Mesenteric fat pad (tissue), 1 donor: ENCODE results near the gene ST7. TPM values are rescaled to one million over a fixed set of nuclear protein-coding genes. Genes with fewer than 3 reads are reported as not detected.
"Not testable (repeated sequence)": the region's sequence is repeated elsewhere in the genome, so short reads cannot be mapped to it uniquely, and the experiment has no call there.

Experiments
- DNase-seq: peaks from one replicate; pipeline ENCODE4 v3.0.0-alpha.2; 2020; ENCODE audit warnings: low spot score
- total RNA-seq: library from RNA; stranded (reverse); fragmentation: NEBNext Ultra II Directional; extraction: Animal tissue kit (Norgen Biotek cat#: 25700); gene quantifications from one replicate; pipeline ENCODE4 v1.2.1, GENCODE V29; 2021
- donor health status: DM: yes; HTN: yes; CAD: no.

ST7 gene
- total RNA-seq, 1 donor from 2014 or later = 17.3 TPM

DNA sequence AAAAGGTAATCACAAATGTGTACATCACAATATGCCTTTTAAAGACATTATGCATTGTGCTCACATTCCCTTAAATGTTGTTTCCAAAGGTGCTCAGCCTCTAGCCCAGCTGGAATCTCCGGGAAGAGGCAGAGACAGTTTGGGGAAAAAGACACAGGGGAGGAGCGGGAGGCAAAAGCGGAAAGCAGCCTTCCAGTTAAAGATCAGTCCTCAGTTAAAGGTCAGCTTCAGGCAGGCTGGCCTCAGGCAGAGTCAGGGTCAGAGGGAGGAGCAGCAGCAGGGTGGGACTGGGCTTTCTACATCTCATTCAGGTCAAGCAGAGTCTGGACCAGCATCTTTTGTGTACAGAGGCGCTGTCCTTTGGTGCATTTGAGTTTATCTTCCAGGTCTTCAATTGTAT is 18.6 kb downstream of the ST7 start:
- no peak for DNase-seq

DNA sequence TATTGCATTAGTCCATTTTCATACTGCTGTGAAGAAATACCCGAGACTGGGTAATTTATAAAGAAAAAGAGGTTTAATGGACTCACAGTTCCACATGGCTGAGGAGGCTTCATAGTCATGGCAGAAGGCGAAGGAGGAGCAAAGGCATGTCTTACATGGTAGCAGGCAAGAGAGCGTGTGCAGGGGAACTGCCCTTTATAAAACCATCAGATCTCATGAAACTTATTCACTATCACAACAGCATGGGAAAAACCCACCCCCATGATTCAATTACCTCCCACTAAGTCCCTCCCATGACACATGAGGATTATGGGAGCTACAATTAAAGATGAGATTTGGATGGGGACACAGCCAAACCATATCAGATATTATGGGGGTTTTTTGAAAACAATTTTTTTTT is 21.7 kb downstream of the ST7 start:
- DNase-seq = not testable (repeated sequence)

DNA sequence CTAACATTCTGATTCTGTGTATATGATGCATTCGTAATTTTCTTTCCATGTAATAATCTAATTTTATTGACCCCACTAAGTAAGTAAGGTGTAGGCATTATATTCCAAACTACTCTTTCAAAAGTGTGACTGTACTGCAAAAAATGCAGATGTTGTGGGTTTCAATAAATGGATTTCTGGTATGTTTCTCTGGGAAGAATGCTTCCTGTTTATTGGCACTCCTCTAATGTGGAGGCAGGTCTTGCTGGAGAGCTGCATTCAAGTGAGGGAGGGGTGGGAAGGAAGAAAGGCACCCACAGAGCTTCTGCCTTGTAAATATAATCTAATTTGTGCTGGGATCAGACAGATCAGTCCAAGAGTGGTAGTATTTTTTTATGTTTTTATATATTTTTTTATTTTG is 23.9 kb downstream of the ST7 start:
- no peak for DNase-seq

DNA sequence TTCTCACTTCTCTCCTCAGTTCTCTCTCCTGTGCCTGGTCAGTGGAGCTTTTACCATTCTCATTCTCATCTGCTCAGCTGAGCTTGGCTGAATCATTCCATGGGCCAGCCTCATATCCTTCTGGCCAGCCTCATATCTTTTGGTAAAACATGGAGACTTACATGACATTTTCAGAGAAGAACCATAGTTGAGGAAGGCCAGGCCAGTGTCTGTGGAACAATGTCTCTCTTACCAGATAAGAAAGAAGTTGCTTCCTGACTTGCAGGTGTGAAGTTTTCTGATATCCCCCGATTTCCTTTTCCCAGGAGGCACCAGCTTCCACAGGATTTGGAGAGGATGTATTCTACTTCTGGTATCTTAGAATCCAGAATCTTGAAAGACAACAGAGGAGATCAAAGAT is 24.7 kb downstream of the ST7 start:
- DNase-seq = no peak

DNA sequence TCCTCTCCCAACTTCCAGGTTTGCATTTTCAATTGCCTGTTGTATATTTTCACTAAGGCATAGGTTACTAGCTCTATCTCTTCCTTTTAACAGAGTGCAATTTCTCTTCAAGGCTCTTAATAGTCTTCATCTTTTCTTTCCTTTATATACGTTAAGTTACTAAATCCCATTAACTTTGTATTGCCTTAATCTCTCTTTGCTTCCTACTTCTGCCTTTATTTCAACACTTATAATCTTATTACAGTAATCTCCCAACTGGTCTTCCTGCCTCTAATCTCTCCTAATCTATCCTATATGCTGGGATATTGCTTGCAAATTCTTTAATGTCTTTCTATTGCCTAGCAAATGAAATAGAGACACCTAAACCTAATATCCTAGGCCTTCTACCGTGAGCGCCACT is 26.1 kb downstream of the ST7 start:
- DNase-seq = no peak

DNA sequence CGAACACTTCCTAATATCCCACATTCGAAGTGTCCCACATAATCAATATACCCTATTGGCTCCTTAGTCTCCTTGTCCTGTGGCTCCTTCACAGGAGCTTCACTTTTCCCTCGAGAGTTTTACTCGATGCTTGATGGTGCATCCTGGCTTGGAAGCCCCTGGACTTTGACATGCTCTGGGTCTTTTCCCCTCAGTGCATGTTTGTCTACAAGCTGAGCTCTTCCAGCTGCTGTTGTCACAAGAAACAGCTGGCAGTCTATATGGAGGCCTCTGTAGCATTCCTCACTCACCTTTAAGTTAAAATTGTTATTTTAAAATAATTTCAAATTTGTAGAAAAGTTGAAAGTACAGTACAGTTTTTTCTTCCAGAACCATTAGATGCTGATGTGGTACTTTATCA is 27.1 kb downstream of the ST7 start:
- no peak for DNase-seq

DNA sequence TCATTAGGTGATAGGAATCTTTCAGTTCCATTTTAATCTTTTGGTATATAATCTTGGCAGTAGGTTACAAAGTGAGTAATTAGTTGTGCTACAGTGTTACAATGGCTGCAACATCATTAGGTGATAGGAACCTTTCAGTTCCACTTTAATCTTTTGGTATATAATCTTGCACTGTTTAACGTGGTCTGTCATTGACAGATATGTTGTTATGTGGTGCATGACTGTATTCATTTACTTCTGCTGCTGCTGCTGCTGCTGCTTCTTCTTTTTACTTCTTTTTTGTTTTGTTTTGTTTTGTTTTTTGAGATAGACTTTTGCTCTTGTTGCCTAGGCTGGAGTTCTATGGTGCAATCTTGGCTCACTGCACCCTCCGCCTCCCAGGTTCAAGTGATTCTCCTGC is 28.6 kb downstream of the ST7 start:
- no peak for DNase-seq

DNA sequence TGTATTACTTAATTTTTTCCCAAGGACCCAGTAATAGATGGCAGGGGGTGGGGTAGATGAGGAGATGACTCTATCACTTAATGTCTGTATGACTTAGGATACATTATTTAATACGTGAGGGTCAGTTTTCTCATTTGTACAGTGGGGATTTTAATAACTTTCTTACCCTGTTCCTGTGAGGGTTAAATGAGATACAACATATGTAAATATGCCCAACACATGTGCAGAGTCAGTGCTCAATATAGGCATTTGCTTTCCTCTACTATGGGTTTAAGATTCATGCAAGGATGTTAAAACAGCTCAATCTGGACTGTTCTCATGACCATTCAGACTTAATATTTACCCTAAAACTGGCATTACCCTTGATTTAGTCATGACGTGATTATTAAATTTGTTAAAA is 31.2 kb downstream of the ST7 start:
- no peak for DNase-seq

DNA sequence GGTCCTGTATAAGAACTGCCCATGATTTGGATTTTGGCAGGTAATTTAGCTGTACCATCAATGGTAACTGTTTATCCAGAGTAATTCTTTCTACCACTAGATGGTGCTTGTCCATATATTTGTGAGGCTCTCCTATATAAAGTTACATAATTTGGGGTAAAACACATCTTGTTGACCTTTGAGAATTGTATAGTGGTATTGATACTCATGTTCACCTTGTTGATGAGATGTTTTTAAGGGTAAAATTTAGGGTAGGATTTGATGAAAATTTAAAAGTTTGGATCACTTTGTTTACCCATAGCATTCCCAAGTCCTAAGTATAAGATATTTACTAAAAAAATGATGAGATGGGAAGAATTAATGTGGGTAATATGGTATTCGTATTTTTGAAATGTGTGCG is 31.6 kb downstream of the ST7 start:
- no peak for DNase-seq

DNA sequence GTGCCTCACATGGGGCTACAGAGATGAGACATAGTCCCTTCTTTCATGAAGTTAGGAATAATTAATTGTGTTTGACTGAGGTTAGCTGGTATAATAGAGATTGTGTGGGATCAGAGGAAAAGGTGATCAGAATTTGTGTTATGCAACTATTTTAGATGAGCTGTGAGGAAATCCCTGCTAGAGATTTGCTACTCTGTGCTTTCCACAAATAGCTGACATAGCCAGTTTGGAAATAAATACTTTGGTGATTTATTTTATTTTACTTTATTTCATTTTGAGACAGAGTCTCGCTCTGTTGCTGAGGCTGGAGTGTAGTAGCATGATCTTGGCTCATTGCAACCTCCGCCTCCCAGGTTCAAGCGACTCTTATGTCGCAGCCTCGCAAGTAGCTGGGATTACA is 32.3 kb downstream of the ST7 start:
- DNase-seq = no peak

DNA sequence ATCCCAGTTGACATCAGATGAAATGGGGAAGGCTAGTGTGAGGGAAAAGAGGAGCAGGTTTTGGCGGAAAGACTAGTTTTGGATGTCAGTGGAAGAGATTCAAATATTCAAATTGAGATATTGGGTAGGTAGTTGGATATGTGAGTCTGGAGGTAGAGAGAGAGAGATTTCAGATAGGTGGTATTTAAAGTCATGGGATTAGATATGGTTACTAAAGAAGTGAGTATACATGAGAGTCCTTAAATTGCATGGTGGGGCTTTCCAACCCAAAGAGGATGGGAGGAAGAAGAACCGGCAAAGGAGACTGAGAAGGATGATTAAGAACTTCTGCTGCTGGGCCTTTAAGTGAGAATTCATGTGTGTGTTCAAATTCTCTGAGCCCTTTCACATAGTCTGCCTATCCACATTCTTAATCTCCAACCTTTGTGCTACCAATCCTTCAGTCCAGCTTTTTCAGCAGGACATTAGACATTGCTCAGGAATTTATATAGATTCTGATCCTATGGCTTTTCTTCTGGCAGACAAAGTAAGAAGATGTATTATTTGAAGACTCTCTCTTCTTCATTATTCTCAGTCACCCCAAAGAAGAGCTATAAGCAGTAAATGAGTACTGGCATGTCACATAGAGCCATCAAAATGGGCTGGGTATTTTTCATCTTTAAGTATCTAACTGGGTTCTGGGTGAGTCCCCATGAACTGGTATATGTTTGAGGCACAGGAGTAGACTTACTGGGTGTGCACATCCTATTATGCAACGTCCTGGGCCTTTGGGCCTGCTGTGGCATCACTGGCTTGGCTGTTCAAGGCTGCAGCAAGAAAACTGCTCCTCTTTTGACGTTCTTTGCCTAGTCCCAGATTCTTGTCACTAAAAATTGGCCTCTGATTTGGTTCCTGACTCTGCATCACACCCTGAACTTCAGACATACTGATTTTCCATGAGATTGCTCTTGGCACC is 33.6 kb downstream of the ST7 start:
- no peak for DNase-seq

DNA sequence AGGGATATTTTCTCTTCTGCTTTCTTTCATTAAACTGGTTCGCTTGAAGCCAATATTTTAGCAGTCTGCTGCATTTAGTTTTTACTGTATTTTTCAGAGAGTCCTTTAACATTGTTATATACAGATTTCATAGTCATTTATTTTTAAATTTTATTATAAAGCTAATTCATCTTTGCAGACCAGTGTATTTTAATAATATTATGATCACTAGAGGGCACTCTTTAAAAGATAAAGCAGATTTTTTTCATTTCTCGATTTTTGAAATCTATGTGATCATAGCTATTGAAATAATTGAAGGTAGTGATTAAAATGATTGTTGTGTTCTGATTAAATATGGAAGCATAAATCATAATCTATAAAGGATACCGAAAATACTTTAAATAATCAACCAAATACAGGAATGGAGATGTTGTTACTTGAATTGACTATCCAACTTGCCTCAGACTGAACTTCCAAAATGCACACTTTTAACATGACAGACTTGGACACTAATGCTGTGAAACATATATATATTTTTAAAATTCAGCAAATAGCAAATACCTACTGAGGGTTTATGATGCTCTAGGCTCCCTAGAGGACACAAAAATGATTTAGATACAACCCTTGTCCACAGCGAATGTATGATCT is 35.2 kb downstream of the ST7 start:
- no peak for DNase-seq

DNA sequence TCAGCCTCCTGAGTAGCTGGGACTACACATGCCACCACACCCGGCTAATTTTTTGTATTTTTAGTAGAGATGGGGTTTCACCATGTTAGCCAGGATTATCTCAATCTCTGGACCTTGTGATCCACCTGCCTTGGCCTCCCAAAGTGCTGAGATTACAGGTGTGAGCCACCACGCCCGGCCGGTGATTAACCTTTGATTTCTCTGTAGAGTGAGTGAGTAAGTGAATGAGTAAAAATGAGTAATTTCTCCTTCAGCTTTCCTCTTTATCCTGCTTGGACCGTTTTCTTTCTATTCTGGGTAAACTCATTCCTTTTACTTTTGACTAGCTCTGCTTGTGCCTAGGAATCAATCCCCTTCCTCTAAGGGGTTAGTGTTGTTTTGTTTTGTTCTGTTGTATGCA is 36.8 kb downstream of the ST7 start:
- no peak for DNase-seq

DNA sequence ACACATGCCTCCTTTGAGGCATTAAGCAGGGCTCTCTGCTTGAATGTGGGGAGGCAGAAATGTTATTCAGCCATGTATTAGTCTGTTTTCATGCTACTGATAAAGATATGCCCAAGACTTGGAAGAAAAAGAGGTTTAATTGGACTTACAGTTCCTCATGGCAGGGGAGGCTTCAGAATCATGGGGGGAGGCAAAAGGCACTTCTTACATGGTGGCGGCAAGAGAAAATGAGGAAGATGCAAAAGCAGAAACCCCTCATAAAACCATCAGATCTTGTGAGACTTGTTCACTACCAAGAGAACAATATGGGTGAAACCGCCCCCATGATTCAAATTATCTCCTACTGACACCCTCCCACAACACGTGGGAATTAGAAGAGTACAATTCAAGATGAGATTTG is 37.9 kb downstream of the ST7 start:
- DNase-seq = no peak

DNA sequence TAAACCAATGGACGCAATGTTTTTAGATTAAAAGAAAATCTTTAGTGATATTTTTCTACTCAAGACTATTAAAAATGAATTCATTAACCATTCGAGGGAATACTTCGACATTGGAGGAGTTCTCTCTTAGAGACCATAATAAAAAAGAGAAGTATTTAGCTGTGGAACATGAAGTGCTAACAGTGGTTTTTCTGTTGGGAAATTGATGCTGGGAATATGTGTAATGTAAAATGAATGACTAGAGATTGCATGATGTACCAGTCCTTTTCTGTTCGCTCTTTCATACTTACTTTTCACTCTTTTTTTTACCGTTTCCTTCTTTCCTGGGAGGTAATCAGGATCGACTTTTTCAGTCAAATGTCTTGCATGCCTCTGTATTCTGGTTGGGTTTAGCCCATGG is 41.3 kb downstream of the ST7 start:
- DNase-seq = no peak

DNA sequence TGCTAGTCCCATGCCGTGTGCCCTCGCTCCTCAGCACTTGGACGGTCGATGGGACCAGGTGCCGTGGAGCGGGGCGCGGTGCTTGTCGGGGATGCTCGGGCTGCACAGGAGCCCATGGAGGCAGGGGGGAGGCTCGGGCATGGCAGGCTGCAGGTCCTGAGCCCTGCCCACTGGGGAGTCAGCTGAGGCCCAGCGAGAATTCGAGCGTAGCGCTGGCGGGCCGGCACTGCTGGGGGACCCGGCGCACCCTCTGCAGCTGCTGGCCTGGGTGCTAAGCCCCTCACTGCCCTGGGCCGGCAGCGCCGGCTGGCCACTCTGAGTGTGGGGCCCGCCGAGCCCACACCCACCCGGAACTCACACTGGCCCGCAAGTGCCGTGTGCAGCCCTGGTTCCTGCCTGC is 44.7 kb downstream of the ST7 start:
- DNase-seq = no peak

DNA sequence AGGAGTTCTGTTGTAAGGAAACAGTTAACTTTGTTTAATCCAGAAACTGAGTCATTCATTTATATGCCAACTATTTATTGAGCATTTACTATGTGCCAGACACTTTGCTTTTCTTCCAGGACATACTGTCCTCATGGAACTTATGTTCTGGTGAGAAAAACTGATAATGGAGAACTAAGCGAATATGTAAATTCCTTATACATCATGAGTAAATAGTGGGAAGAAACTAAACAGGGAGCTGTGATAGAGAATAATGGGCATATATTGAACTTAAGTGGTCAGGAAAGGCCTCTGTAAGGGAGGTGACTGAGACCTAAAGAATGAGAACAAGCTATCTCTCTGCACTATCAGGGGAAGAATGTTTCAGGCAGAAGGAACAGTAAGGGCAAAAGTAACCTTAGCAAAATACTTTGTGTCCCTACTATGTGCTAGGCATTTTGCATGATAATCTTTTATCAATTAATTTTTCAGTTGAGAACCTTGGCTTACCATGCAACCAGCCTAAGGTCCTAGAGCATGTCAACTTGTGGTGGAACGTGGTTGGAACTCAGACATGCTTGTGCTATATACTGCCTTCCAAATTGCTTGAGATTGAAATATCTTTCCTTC is 45.4 kb downstream of the ST7 start:
- DNase-seq = no peak

DNA sequence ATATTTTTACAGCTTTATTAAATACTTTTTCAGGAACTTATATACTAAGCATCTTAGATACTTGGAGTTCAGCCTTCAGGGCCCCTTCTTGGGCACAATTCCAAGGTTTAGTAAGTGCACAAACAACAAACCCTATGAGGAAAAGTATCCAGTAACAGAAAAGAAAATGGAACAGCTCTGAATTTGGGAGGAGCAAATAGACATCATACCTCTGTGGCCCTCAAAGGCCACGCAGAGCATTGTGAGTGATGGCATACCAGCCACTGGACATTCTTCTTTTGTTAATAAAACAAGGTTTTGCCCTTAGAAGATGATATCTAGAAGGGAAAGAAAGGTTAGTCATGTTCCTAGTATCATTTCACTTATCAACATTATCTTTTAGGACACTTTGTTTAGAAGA is 46.0 kb downstream of the ST7 start:
- no peak for DNase-seq

DNA sequence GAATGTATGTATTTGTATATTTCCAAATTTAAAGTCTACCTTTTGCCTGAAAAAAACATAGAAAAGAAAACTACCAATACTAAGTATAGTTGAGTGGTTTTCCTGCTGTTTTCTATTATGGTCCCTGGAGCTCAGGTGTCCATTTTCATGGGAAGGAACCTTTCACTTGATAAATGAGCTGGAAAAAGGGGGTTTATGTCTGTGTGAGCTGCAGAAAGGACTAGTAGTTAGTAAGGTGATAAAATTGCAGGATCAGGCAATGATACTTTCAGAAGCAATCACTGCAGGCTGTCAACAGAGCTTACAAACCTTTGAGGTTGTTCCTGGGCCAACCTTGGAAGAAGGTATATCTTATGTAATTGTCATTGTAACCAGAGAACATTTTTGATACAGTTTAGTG is 48.0 kb downstream of the ST7 start:
- DNase-seq = no peak

DNA sequence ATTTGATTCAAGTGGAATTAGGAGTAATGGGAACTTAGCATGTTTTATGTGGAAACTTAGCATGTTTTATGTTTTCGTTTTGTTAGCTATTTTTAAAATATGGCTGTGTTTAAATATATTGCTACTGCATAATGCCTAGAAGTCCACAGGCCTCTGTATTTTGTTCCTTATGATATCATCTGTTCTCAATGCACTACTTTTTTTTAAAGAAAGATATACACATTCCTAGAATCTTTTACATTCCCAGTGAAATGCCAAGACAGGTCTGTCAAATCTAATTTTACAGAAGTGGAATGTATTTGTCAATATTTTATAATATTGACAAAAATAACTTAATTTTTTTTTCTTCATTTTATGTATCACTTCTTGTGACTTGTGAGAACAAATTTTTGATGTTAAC is 51.6 kb downstream of the ST7 start:
- no peak for DNase-seq

DNA sequence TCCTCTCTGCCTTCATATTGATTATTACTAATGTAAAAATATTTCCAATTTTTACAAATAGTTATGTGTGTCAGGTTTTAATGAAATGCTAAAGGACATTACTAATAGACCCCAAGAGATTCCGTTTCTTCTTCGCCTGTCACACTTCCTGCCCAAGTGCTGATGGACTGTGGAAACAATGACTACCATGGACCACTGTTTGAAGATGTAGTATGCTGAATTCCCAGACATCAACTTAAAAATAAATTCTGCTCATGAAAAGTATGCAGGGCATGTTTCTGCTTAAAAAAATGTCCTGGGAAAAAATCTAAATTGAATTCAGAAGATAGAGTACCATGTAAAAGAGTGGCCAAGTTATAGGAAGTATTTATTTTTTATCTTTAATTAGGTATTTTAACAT is 52.1 kb downstream of the ST7 start:
- no peak for DNase-seq

DNA sequence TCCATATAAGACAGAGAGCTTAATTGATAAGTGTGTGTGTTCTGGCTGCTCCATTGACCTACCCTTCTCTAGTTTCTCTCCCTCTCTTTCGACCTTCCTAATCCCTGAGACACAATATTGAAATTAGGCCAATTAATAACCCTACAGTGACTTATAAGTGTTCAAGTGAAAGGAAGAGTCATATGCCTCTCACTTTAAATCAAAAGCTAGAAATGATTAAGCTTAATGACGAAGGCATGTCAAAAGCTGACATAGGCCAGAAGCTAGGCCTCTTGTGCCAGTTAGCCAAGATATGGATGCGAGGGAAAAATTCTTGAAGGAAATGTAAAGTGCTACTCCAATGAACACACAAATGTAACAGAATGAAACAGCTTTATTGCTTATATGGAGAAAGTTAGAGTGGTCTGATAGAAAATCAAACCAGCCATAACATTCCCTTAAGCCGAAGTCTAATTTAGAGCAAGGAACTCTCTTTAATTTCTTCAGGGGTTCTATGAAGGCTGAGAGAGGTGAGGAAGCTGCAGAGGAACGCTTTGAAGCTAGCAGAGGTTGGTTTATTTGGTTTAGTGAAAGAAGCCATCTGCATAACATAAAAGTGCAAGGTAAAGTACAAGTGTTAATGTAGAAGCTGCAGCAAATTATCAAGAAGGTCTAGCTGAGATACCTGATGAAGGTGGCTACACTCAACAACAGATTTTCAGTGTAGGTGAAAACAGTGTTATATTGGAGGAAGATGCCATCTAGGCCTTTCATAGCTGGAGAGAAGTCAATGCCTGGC is 53.8 kb downstream of the ST7 start:
- DNase-seq = no peak
